ENCODE results near the gene ATAD2B. TPM values are rescaled to one million over a fixed set of nuclear protein-coding genes. Genes with fewer than 3 reads are reported as not detected.

Gene ATAD2B
- total and polyA plus RNA-seq, 2 of the 8 experiments (the other 6 are each of a cell fraction or from before 2014, with no cell fraction given): 3.4 to 16.1 TPM

DNA sequence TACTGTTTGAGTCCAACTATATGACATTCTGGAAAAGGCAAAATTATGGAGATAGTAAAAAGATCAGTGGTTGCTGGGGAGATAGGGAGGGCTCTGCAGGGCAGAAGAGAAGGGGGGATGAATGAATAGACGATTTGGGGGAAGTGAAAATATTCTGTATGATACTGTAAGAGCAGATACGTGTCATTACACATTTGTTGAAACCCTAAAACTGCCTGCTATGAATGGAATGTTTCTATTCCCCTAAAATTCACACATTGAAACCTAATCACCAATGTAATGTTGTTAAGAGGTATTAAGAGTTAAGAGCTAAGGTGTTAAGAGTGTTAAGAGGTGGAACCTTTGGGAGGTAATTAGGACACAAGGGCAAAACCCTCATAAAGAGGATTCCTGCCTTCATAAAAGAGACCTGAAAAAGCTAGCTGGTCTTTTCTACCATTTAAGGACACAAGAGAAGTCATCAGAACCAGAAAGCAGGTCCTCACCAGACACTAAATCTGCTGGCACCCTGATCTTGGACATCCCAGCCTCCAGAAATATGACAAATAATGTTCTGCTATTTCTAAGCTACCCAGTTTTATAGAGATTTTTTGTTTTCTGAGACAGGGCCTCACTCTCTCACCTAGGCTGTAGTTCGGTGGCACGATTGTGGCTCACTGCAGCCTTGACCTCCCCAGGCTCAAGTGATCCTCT, 76.2 kb downstream of the ATAD2B start (continued):
- TF ChIP-seq, protein P1, sequence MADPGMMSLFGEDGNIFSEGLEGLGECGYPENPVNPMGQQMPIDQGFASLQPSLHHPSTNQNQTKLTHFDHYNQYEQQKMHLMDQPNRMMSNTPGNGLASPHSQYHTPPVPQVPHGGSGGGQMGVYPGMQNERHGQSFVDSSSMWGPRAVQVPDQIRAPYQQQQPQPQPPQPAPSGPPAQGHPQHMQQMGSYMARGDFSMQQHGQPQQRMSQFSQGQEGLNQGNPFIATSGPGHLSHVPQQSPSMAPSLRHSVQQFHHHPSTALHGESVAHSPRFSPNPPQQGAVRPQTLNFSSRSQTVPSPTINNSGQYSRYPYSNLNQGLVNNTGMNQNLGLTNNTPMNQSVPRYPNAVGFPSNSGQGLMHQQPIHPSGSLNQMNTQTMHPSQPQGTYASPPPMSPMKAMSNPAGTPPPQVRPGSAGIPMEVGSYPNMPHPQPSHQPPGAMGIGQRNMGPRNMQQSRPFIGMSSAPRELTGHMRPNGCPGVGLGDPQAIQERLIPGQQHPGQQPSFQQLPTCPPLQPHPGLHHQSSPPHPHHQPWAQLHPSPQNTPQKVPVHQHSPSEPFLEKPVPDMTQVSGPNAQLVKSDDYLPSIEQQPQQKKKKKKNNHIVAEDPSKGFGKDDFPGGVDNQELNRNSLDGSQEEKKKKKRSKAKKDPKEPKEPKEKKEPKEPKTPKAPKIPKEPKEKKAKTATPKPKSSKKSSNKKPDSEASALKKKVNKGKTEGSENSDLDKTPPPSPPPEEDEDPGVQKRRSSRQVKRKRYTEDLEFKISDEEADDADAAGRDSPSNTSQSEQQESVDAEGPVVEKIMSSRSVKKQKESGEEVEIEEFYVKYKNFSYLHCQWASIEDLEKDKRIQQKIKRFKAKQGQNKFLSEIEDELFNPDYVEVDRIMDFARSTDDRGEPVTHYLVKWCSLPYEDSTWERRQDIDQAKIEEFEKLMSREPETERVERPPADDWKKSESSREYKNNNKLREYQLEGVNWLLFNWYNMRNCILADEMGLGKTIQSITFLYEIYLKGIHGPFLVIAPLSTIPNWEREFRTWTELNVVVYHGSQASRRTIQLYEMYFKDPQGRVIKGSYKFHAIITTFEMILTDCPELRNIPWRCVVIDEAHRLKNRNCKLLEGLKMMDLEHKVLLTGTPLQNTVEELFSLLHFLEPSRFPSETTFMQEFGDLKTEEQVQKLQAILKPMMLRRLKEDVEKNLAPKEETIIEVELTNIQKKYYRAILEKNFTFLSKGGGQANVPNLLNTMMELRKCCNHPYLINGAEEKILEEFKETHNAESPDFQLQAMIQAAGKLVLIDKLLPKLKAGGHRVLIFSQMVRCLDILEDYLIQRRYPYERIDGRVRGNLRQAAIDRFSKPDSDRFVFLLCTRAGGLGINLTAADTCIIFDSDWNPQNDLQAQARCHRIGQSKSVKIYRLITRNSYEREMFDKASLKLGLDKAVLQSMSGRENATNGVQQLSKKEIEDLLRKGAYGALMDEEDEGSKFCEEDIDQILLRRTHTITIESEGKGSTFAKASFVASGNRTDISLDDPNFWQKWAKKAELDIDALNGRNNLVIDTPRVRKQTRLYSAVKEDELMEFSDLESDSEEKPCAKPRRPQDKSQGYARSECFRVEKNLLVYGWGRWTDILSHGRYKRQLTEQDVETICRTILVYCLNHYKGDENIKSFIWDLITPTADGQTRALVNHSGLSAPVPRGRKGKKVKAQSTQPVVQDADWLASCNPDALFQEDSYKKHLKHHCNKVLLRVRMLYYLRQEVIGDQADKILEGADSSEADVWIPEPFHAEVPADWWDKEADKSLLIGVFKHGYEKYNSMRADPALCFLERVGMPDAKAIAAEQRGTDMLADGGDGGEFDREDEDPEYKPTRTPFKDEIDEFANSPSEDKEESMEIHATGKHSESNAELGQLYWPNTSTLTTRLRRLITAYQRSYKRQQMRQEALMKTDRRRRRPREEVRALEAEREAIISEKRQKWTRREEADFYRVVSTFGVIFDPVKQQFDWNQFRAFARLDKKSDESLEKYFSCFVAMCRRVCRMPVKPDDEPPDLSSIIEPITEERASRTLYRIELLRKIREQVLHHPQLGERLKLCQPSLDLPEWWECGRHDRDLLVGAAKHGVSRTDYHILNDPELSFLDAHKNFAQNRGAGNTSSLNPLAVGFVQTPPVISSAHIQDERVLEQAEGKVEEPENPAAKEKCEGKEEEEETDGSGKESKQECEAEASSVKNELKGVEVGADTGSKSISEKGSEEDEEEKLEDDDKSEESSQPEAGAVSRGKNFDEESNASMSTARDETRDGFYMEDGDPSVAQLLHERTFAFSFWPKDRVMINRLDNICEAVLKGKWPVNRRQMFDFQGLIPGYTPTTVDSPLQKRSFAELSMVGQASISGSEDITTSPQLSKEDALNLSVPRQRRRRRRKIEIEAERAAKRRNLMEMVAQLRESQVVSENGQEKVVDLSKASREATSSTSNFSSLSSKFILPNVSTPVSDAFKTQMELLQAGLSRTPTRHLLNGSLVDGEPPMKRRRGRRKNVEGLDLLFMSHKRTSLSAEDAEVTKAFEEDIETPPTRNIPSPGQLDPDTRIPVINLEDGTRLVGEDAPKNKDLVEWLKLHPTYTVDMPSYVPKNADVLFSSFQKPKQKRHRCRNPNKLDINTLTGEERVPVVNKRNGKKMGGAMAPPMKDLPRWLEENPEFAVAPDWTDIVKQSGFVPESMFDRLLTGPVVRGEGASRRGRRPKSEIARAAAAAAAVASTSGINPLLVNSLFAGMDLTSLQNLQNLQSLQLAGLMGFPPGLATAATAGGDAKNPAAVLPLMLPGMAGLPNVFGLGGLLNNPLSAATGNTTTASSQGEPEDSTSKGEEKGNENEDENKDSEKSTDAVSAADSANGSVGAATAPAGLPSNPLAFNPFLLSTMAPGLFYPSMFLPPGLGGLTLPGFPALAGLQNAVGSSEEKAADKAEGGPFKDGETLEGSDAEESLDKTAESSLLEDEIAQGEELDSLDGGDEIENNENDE (IDR thresholded peaks at IDR 0.05; ENCODE audit: insufficient replicate concordance, low read length): no peak
- no peak for TF ChIP-seq POU5F1 (IDR thresholded peaks at IDR 0.05; ENCODE audit: low read depth, low read length)

Measured in H1 (cell line).